ENCODE data around the gene S100A10.

GRCh38 chr1:151988405-151988923 lies 5.2 kb downstream of the S100A10 start:
- TF ChIP-seq CTCF (IDR thresholded peaks at IDR 0.05) (no peak), POLR2A (IDR thresholded peaks at IDR 0.05) (no peak), EP300 (IDR thresholded peaks at IDR 0.05) (no peak)
